MCF 10A (cell line): Measurements from ENCODE around the gene PLA2G2A. TPM values are rescaled to one million over a fixed set of nuclear protein-coding genes. Genes with fewer than 3 reads are reported as not detected.

ENCODE experiments used
- BruUV-seq: library from RNA; stranded (reverse); fragments of 400-500 nt; replicated peaks from 2 replicates; lab custom pipeline; 2021; lab: Mats Ljungman, UMichigan
- CTCF ChIA-PET: fragments of 300-600 bp; sonication (Branson Sonifier 250); formaldehyde crosslinking; extraction: SDS; loops from one replicate; lab custom pipeline; 2021; ENCODE audit warnings: antibody characterized with exemption, inconsistent platforms; lab: Yijun Ruan, JAX
- POLR2A ChIA-PET: fragments of 300-600, 350-650 bp; sonication (Branson Sonifier 250); formaldehyde crosslinking; extraction: SDS; loops from one replicate; lab custom pipeline; 2020; ENCODE audit warnings: antibody characterized with exemption, inconsistent platforms; lab: Yijun Ruan, JAX
- DNase-seq: peaks from one replicate; pipeline ENCODE4 v3.0.0-alpha.2; 2018; ENCODE audit not compliant: unreplicated experiment
- H3K27ac Mint-ChIP-seq: one replicate; pipeline ENCODE4 v1.8.0; 2022; ENCODE audit warnings: mild to moderate bottlenecking, low read depth, mixed read lengths; ENCODE audit not compliant: unreplicated experiment
- H3K27me3 Mint-ChIP-seq: one replicate; pipeline ENCODE4 v1.8.0; 2022; ENCODE audit warnings: mixed read lengths; ENCODE audit not compliant: insufficient read depth, unreplicated experiment
- H3K36me3 Mint-ChIP-seq: one replicate; pipeline ENCODE4 v1.8.0; 2022; ENCODE audit warnings: mild to moderate bottlenecking, moderate library complexity, mixed read lengths; ENCODE audit not compliant: insufficient read depth, unreplicated experiment
- H3K4me1 Mint-ChIP-seq: one replicate; pipeline ENCODE4 v1.8.0; 2022; ENCODE audit warnings: mixed read lengths; ENCODE audit not compliant: insufficient read depth, unreplicated experiment
- H3K4me3 Mint-ChIP-seq: one replicate; pipeline ENCODE4 v1.8.0; 2022; ENCODE audit warnings: mild to moderate bottlenecking, moderate library complexity, mixed read lengths; ENCODE audit not compliant: unreplicated experiment
- H3K9me3 Mint-ChIP-seq: one replicate; pipeline ENCODE4 v1.8.0; 2022; ENCODE audit warnings: mixed read lengths; ENCODE audit not compliant: unreplicated experiment
- CTCF ChIP-seq: fragments of 200-600 bp; IDR thresholded peaks from one replicate; pipeline ENCODE4 v1.8.0; 2022; ENCODE audit warnings: antibody characterized with exemption, mild to moderate bottlenecking; ENCODE audit not compliant: unreplicated experiment
- intact Hi-C: fragments of 100-400 bp; cut with micrococcal nuclease; formaldehyde crosslinking; loops from 2 replicates; pipeline ENCODE4 v1.14.1; 2022
- total RNA-seq: library from RNA; stranded (reverse); gene quantifications from 2 replicates; pipeline ENCODE4 v1.2.3, GENCODE V29; 2022

The PLA2G2A gene
- total RNA-seq, 1 experiment from 2014 or later = not detected

- no peak for TF ChIP-seq CTCF
- ChIA-PET POLR2A (interaction anchor here (0.6 kb wide), 1 partner anchor 126 kb away, joined by 3 read pairs; no protein-coding TSS in a partner anchor), CTCF (interaction anchor here (0.5 to 5.1 kb wide), 2 partner anchors 175 to 631 kb away, joined by 3 to 41 read pairs; no protein-coding TSS in a partner anchor)
- BruUV-seq = no TSS peak
- Mint-ChIP-seq H3K4me3 (no peak overlapping the region), H3K27me3 (peaks cover 40% of the 10 kb centered on the region), H3K9me3 (no peaks in the 10 kb centered on the region), H3K4me1 (no peaks in the 10 kb centered on the region), H3K27ac (no peak overlapping the region), H3K36me3 (no peaks in the 10 kb centered on the region)
- intact Hi-C loops = loop anchor here (10.0 kb wide), 1 partner anchor 128 kb away; no protein-coding TSS in a partner anchor
- DNase-seq = no peak
Observed at GRCh38 chr1:19976317-19977003, 3.0 kb downstream of the PLA2G2A start.

- ChIA-PET CTCF (interaction anchor here (0.6 to 5.1 kb wide), 14 partner anchors 10 to 519 kb away, joined by 3 to 41 read pairs (median 4); no protein-coding TSS in a partner anchor), POLR2A (no interaction called here)
- no TSS peak for BruUV-seq
- intact Hi-C loops = loop anchor here (2.0 to 10.0 kb wide), 2 partner anchors 129 to 219 kb away; no protein-coding TSS in a partner anchor
- H3K27me3 Mint-ChIP-seq = peaks cover 40% of the 10 kb centered on the region
- no peaks in the 10 kb centered on the region for H3K9me3 Mint-ChIP-seq
- no peaks in the 10 kb centered on the region for H3K4me1 Mint-ChIP-seq
- DNase-seq = no peak
- no peak overlapping the region for H3K27ac Mint-ChIP-seq
- no peak overlapping the region for H3K4me3 Mint-ChIP-seq
- no peak for TF ChIP-seq CTCF
- no peaks in the 10 kb centered on the region for H3K36me3 Mint-ChIP-seq
Observed at GRCh38 chr1:19975423-19976193, 3.8 kb downstream of the PLA2G2A start.

GRCh38 chr1:19974822-19975416 is 4.5 kb downstream of the PLA2G2A start:
- peak; percentile 67 for DNase-seq
- BruUV-seq = no TSS peak
- H3K36me3 Mint-ChIP-seq = no peaks in the 10 kb centered on the region
- peaks cover 4% of the 10 kb centered on the region for H3K4me1 Mint-ChIP-seq
- intact Hi-C loops = loop anchor here (1.0 to 10.0 kb wide), 3 partner anchors 130 to 220 kb away; no protein-coding TSS in a partner anchor
- H3K27me3 Mint-ChIP-seq = peaks cover 34% of the 10 kb centered on the region
- POLR2A ChIA-PET = interaction anchor here (0.7 to 0.9 kb wide), 2 partner anchors 177 to 520 kb away, joined by 3 read pairs; no protein-coding TSS in a partner anchor
- no peak overlapping the region for H3K4me3 Mint-ChIP-seq
- no peaks in the 10 kb centered on the region for H3K9me3 Mint-ChIP-seq
- TF ChIP-seq CTCF = peak; percentile 83
- no peak overlapping the region for H3K27ac Mint-ChIP-seq
- CTCF ChIA-PET = interaction anchor here (0.6 to 5.1 kb wide), 19 partner anchors 9 to 1177 kb away, joined by 3 to 41 read pairs (median 4); no protein-coding TSS in a partner anchor
